HepG2 (cell line): Measurements from ENCODE around the gene CARS2. TPM values are rescaled to one million over a fixed set of nuclear protein-coding genes. Genes with fewer than 3 reads are reported as not detected.

ENCODE experiments used
- AGO1 ChIP-seq: fragments of 200-400 bp; formaldehyde crosslinking; IDR thresholded peaks from 2 replicates; pipeline ENCODE4 v1.6.1; 2017; ENCODE audit warnings: mild to moderate bottlenecking, low read depth, low read length, moderate library complexity; ENCODE audit not compliant: poor library complexity, severe bottlenecking
- DR1 ChIP-seq: sonication (generic); formaldehyde crosslinking; IDR thresholded peaks from 2 replicates; pipeline ENCODE4 v1.8.0; 2021; ENCODE audit warnings: mild to moderate bottlenecking, missing genetic modification reagents, inconsistent platforms
- FIP1L1 ChIP-seq: fragments of 200-400 bp; formaldehyde crosslinking; IDR thresholded peaks from 2 replicates; pipeline ENCODE4 v1.6.1; 2018; ENCODE audit warnings: low read depth, mild to moderate bottlenecking, low read length, moderate library complexity, borderline replicate concordance; ENCODE audit not compliant: insufficient read depth
- GLI4 ChIP-seq: sonication (generic); formaldehyde crosslinking; IDR thresholded peaks from 2 replicates; pipeline ENCODE4 v1.5.1; 2020; ENCODE audit warnings: missing genetic modification reagents, mild to moderate bottlenecking, moderate library complexity, borderline replicate concordance
- HNRNPH1 ChIP-seq: fragments of 200-400 bp; formaldehyde crosslinking; optimal IDR thresholded peaks from 2 replicates; pipeline ENCODE3; 2017; ENCODE audit warnings: mild to moderate bottlenecking, low read depth, low read length
- KLF16 ChIP-seq, 2 experiments: sonication (generic) in 1 of 2; formaldehyde crosslinking in 1 of 2; IDR thresholded peaks; 2 replicates each; pipeline versions ENCODE4 v1.6.1 to v1.8.0; 2016 to 2023; ENCODE audit warnings: missing genetic modification reagents in 2 of 2, missing compliant biosample characterization in 1 of 2
- NR2F6 ChIP-seq, 2 experiments: IDR thresholded peaks; 2 replicates each; pipeline ENCODE4 v1.6.1; 2016; ENCODE audit warnings: antibody characterized with exemption in 1 of 2, mild to moderate bottlenecking in 1 of 2
- REPIN1 ChIP-seq: sonication (generic); formaldehyde crosslinking; IDR thresholded peaks from 2 replicates; pipeline ENCODE4 v1.8.0; 2022; ENCODE audit warnings: missing genetic modification reagents, low read depth, mild to moderate bottlenecking, borderline replicate concordance
- ZEB1 ChIP-seq: IDR thresholded peaks from 2 replicates; pipeline ENCODE4 v1.6.1; 2012; ENCODE audit warnings: mild to moderate bottlenecking, low read depth, inconsistent platforms; ENCODE audit not compliant: insufficient replicate concordance
- ZKSCAN8 ChIP-seq: IDR thresholded peaks from 2 replicates; pipeline ENCODE4 v1.6.1; 2016; ENCODE audit warnings: borderline replicate concordance, missing genetic modification reagents, missing compliant biosample characterization
- ZNF337 ChIP-seq: sonication (generic); formaldehyde crosslinking; IDR thresholded peaks from 2 replicates; pipeline ENCODE4 v1.5.1; 2020; ENCODE audit warnings: missing genetic modification reagents, low read depth, mild to moderate bottlenecking, borderline replicate concordance
- ZNF563 ChIP-seq: sonication (generic); formaldehyde crosslinking; IDR thresholded peaks from 2 replicates; pipeline ENCODE4 v1.8.0; 2022; ENCODE audit warnings: mild to moderate bottlenecking, moderate library complexity, missing genetic modification reagents
- ZNF564 ChIP-seq: sonication (generic); formaldehyde crosslinking; IDR thresholded peaks from 2 replicates; pipeline ENCODE4 v1.8.1; 2023; ENCODE audit warnings: mild to moderate bottlenecking, missing genetic modification reagents
- polyA plus RNA-seq, 8 experiments: library from polyadenylated mRNA; depleted of rRNA in 3 of 8; stranded (reverse) in 7 of 8; unstranded in 1 of 8; fragments of >200 nt; fragmentation: Illumina TruSeq in 4 of 8; extraction: Trizol in 4 of 8; gene quantifications; 2 replicates each; pipeline versions ENCODE4 v1.2.1 to v1.2.3, GENCODE V29; 2011 to 2016; ENCODE audit warnings: low read depth in 4 of 8, missing spikeins in 1 of 8, mixed read lengths in 1 of 8; ENCODE audit not compliant: insufficient read depth in 1 of 8
- total RNA-seq, 5 experiments: library from RNA; depleted of rRNA; stranded (reverse); fragments of >200 nt; fragmentation: Illumina TruSeq; extraction: Trizol; gene quantifications; 2 replicates each; pipeline ENCODE4 v1.2.3, GENCODE V29; 2016; ENCODE audit warnings: low read depth in 1 of 5
- TF ChIP-seq, protein P1 (sequence below): sonication (generic); formaldehyde crosslinking; IDR thresholded peaks from 2 replicates; pipeline ENCODE4 v1.5.1; 2020; ENCODE audit warnings: mild to moderate bottlenecking, missing genetic modification reagents, moderate library complexity
- TF ChIP-seq, protein P2 (sequence below): sonication (generic); formaldehyde crosslinking; IDR thresholded peaks from 2 replicates; pipeline ENCODE4 v1.4.0; 2020; ENCODE audit warnings: mild to moderate bottlenecking, missing genetic modification reagents
- TF ChIP-seq, protein P3 (sequence below): sonication (generic); formaldehyde crosslinking; IDR thresholded peaks from 2 replicates; pipeline ENCODE4 v1.4.0; 2020; ENCODE audit warnings: missing genetic modification reagents, low read depth, mild to moderate bottlenecking, borderline replicate concordance
- TF ChIP-seq, protein P4 (sequence below): sonication (generic); formaldehyde crosslinking; IDR thresholded peaks from 2 replicates; pipeline ENCODE4 v1.8.0; 2022; ENCODE audit warnings: mild to moderate bottlenecking, missing genetic modification reagents, moderate library complexity
- TF ChIP-seq, protein P5 (sequence below): sonication (generic); formaldehyde crosslinking; IDR thresholded peaks from 2 replicates; pipeline ENCODE4 v1.5.0; 2020; ENCODE audit warnings: missing genetic modification reagents
- TF ChIP-seq, protein P6 (sequence below): sonication (generic); formaldehyde crosslinking; IDR thresholded peaks from 2 replicates; pipeline ENCODE4 v1.4.0; 2020; ENCODE audit warnings: low read depth, mild to moderate bottlenecking, missing genetic modification reagents
- TF ChIP-seq, protein P7 (sequence below): sonication (generic); formaldehyde crosslinking; IDR thresholded peaks from 2 replicates; pipeline ENCODE4 v1.8.1; 2023; ENCODE audit warnings: missing genetic modification reagents, mild to moderate bottlenecking, borderline replicate concordance

CARS2 gene
- total and polyA plus RNA-seq, 2 of the 13 experiments (the other 11 are each of a cell fraction or from before 2014, with no cell fraction given), result 41.1 to 59.3 TPM

DNA sequence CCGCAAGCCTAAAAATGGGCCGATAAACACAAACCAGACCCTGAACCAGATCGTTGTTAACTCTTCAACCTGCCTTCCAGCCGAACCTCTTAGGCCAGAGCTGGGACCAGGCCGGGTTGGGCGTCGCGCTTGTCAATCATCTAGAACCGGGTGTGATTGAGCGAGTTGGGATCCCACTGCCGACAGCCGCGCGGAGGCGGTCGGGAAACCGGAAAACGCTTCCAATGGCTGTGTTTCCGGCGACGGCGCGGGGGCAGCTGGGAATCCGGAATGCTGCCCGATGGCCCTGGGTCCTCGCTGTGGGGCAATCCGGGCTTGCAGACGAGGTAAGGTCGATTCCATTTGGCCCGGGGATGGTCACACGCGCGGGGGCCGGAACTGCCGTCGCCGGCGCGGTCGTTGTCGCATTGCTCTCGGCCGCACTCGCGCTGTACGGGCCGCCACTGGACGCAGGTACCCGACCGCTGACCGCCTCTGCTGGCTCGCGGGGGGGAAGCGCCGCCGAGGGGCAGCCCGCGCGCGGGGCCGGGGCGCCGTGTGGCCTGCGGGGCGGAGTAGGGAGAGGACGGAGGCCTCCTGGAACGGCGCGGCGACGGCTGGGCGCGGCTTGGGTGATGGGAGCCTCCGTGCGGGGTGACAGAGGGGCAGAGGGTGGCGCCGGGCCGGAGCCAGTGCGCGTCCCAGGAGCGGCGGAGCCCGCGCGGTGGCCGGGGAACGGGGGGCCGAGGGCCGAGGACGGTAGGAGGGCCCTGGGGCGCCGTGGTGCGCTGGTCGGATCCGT is 90.4 kb downstream of the CARS2 start, which contains the start of gene NAXD (continued):
- TF ChIP-seq, protein P1, sequence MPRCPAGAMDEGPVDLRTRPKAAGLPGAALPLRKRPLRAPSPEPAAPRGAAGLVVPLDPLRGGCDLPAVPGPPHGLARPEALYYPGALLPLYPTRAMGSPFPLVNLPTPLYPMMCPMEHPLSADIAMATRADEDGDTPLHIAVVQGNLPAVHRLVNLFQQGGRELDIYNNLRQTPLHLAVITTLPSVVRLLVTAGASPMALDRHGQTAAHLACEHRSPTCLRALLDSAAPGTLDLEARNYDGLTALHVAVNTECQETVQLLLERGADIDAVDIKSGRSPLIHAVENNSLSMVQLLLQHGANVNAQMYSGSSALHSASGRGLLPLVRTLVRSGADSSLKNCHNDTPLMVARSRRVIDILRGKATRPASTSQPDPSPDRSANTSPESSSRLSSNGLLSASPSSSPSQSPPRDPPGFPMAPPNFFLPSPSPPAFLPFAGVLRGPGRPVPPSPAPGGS (CRISPR knock-in tag), result peak; percentile 66; the same call in 1 of the 2 replicates
- peak in 1 of 2 experiments; percentile 64; a peak in 1 of 4 replicates for TF ChIP-seq KLF16 (CRISPR knock-in tag; IDR thresholded peaks at IDR 0.05)
- TF ChIP-seq, protein P2, sequence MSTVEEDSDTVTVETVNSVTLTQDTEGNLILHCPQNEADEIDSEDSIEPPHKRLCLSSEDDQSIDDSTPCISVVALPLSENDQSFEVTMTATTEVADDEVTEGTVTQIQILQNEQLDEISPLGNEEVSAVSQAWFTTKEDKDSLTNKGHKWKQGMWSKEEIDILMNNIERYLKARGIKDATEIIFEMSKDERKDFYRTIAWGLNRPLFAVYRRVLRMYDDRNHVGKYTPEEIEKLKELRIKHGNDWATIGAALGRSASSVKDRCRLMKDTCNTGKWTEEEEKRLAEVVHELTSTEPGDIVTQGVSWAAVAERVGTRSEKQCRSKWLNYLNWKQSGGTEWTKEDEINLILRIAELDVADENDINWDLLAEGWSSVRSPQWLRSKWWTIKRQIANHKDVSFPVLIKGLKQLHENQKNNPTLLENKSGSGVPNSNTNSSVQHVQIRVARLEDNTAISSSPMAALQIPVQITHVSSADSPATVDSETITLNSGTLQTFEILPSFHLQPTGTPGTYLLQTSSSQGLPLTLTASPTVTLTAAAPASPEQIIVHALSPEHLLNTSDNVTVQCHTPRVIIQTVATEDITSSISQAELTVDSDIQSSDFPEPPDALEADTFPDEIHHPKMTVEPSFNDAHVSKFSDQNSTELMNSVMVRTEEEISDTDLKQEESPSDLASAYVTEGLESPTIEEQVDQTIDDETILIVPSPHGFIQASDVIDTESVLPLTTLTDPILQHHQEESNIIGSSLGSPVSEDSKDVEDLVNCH (CRISPR knock-in tag), result no peak
- 0 out of 2 replicates have a peak, but pooled peaks have one; percentile 39 for TF ChIP-seq ZNF337 (CRISPR knock-in tag)
- TF ChIP-seq, protein P3, sequence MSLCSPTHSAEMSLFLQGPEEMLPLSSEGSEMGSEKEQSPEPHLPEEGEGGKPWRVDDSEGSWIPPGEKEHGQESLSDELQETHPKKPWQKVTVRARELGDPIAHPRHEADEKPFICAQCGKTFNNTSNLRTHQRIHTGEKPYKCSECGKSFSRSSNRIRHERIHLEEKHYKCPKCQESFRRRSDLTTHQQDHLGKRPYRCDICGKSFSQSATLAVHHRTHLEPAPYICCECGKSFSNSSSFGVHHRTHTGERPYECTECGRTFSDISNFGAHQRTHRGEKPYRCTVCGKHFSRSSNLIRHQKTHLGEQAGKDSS (CRISPR knock-in tag), result 0 out of 2 replicates have a peak, but pooled peaks have one; percentile 9
- TF ChIP-seq, protein P4, sequence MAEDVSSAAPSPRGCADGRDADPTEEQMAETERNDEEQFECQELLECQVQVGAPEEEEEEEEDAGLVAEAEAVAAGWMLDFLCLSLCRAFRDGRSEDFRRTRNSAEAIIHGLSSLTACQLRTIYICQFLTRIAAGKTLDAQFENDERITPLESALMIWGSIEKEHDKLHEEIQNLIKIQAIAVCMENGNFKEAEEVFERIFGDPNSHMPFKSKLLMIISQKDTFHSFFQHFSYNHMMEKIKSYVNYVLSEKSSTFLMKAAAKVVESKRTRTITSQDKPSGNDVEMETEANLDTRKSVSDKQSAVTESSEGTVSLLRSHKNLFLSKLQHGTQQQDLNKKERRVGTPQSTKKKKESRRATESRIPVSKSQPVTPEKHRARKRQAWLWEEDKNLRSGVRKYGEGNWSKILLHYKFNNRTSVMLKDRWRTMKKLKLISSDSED (CRISPR knock-in tag), result no peak
- TF ChIP-seq HNRNPH1, result no peak
- TF ChIP-seq, protein P5, sequence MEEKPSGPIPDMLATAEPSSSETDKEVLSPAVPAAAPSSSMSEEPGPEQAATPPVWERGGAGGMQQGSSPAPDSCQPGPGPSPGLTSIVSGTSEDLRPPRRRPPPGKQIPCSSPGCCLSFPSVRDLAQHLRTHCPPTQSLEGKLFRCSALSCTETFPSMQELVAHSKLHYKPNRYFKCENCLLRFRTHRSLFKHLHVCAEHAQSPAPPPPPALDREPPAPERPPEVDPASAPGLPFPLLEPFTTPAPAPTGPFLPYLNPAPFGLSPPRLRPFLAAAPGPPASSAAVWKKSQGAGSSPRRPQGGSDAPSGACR, result no peak
- no peak for TF ChIP-seq ZEB1
- TF ChIP-seq, protein P6, sequence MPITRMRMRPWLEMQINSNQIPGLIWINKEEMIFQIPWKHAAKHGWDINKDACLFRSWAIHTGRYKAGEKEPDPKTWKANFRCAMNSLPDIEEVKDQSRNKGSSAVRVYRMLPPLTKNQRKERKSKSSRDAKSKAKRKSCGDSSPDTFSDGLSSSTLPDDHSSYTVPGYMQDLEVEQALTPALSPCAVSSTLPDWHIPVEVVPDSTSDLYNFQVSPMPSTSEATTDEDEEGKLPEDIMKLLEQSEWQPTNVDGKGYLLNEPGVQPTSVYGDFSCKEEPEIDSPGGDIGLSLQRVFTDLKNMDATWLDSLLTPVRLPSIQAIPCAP (CRISPR knock-in tag), result no peak
- peak; percentile 91 for TF ChIP-seq ZNF563 (CRISPR knock-in tag)
- no peak for TF ChIP-seq ZKSCAN8
- no peak for TF ChIP-seq NR2F6 (IDR thresholded peaks at IDR 0.05)
- no peak for TF ChIP-seq NR2F6 (CRISPR knock-in tag; IDR thresholded peaks at IDR 0.05)
- TF ChIP-seq DR1 (CRISPR knock-in tag), result peak; percentile 83
- no peak for TF ChIP-seq AGO1
- TF ChIP-seq REPIN1 (CRISPR knock-in tag), result peak; percentile 79
- TF ChIP-seq FIP1L1, result no peak
- TF ChIP-seq GLI4 (CRISPR knock-in tag), result peak; percentile 89
- TF ChIP-seq, protein P7, sequence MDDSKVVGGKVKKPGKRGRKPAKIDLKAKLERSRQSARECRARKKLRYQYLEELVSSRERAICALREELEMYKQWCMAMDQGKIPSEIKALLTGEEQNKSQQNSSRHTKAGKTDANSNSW (CRISPR knock-in tag), result no peak
- no peak for TF ChIP-seq ZNF564 (CRISPR knock-in tag)
